Measurements from ENCODE around the gene SUCO. TPM values are rescaled to one million over a fixed set of nuclear protein-coding genes. Genes with fewer than 3 reads are reported as not detected.

SUCO gene
- total RNA-seq, 1 experiment from 2014 or later: 22.6 TPM

GRCh38 chr1:172658871-172659453, 126.0 kb downstream of the SUCO start, which contains the start of gene FASLG (continued):
- TF ChIP-seq ZFX (IDR thresholded peaks at IDR 0.05) (no peak), CTCF (IDR thresholded peaks at IDR 0.05 in 2 of 3, conservative IDR thresholded peaks at IDR 0.05 in 1 of 3; ENCODE audit: borderline replicate concordance in 1 of 3, insufficient read depth in 1 of 3, low read depth in 2 of 3, low read length in 2 of 3) (no peak)

GRCh38 chr1:172661107-172661506, 128.2 kb downstream of the SUCO start:
- ATAC-seq (no peak), DNase-seq (ENCODE audit: low read depth, low spot score) (no peak)
- Histone ChIP-seq H3K9me2 (ENCODE audit: insufficient read depth) (no peaks in the 10 kb centered on the region), H3K27me3 (ENCODE audit: insufficient read depth, low read length) (no peaks in the 10 kb centered on the region), H3K4me3 (replicated peaks in 1 of 2; ENCODE audit: low read depth in 1 of 2, low read length in 2 of 2) (no peak overlapping the region), H3K4me1 (ENCODE audit: control insufficient read depth in 1 of 2, insufficient read depth in 2 of 2, low read length in 2 of 2) (peaks cover 0 to 5% of the 10 kb centered on the region in 2 experiments; a peak in 2 of 4 replicates), H3K4me2 (ENCODE audit: low read length) (no peak overlapping the region), H3K79me2 (ENCODE audit: insufficient read depth, low read length) (no peaks in the 10 kb centered on the region), H4K20me1 (ENCODE audit: insufficient read depth) (no peaks in the 10 kb centered on the region), H3K9me3 (ENCODE audit: control insufficient read depth in 1 of 2, insufficient read depth in 1 of 2, low read depth in 1 of 2, low read length in 2 of 2) (no peaks in the 10 kb centered on the region), H3K9ac (ENCODE audit: low read length) (no peak overlapping the region), H2AFZ (ENCODE audit: low read depth, low read length, poor library complexity, severe bottlenecking) (no peak overlapping the region), H3K27ac (ENCODE audit: low read depth, low read length) (no peak overlapping the region), H3K36me3 (ENCODE audit: control insufficient read depth in 1 of 2, insufficient read depth in 2 of 2, low read length in 2 of 2) (no peaks in the 10 kb centered on the region)
- intact Hi-C loops (cut with micrococcal nuclease): no loop called here
- RAD21 ChIA-PET (ENCODE audit: low non-redundant PET in 1 of 2, low total read pairs in 2 of 2, uncharacterized antibody in 2 of 2, unreplicated experiment in 2 of 2): no interaction called here
- CTCF ChIA-PET: no interaction called here
- BruUV-seq (replicated peaks): no TSS peak
- no peak for TF ChIP-seq ZNF274 (IDR thresholded peaks at IDR 0.05; ENCODE audit: low read depth, low read length)
- no peak for TF ChIP-seq CTCF (IDR thresholded peaks at IDR 0.05 in 2 of 3, conservative IDR thresholded peaks at IDR 0.05 in 1 of 3; ENCODE audit: borderline replicate concordance in 1 of 3, insufficient read depth in 1 of 3, low read depth in 2 of 3, low read length in 2 of 3)
- no peak for TF ChIP-seq EZH2 (IDR thresholded peaks at IDR 0.05)
- no peak for TF ChIP-seq ZBTB33 (IDR thresholded peaks at IDR 0.05; ENCODE audit: extremely low read depth, insufficient replicate concordance, low read length)
- TF ChIP-seq ATF3 (IDR thresholded peaks at IDR 0.05): no peak
- no peak for TF ChIP-seq TCF7L2 (IDR thresholded peaks at IDR 0.05; ENCODE audit: borderline replicate concordance, extremely low read depth, insufficient read depth, insufficient read length)
- TF ChIP-seq MAX (IDR thresholded peaks at IDR 0.05): no peak
- POLR2A ChIA-PET: no interaction called here

Measured in HCT116 (cell line).